ENCODE measurements around the gene ATP8A2. TPM values are rescaled to one million over a fixed set of nuclear protein-coding genes. Genes with fewer than 3 reads are reported as not detected.

Gene ATP8A2
- total RNA-seq, 2 donors from 2014 or later = 0.41 to 1.6 TPM

DNA sequence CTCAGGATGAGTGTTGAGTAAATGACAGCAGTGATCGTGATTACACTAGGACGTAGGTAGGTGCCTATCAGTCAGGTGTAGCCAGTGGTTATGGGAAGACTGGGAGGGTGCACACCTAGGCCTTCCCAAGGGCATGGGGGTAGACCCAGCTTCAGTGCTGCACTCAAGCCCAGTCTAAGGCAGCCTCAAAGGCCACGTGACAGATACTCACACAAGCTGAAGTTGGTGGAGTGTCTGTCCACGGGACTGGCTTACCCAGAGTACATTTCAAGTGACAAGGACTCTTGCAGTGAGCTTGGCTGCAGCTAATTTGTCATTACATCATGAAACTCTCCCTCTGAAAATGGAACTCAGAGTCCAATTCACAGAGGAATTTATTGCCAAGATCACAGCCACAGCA, 561.7 kb downstream of the ATP8A2 start:
- TF ChIP-seq, protein P1, sequence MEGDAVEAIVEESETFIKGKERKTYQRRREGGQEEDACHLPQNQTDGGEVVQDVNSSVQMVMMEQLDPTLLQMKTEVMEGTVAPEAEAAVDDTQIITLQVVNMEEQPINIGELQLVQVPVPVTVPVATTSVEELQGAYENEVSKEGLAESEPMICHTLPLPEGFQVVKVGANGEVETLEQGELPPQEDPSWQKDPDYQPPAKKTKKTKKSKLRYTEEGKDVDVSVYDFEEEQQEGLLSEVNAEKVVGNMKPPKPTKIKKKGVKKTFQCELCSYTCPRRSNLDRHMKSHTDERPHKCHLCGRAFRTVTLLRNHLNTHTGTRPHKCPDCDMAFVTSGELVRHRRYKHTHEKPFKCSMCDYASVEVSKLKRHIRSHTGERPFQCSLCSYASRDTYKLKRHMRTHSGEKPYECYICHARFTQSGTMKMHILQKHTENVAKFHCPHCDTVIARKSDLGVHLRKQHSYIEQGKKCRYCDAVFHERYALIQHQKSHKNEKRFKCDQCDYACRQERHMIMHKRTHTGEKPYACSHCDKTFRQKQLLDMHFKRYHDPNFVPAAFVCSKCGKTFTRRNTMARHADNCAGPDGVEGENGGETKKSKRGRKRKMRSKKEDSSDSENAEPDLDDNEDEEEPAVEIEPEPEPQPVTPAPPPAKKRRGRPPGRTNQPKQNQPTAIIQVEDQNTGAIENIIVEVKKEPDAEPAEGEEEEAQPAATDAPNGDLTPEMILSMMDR (IDR thresholded peaks at IDR 0.05) = no peak
- ATAC-seq (ENCODE audit: insufficient number of reproducible peaks, low FRiP score, low read depth) (no peak), DNase-seq (ENCODE audit: low spot score) (no peak)
- Histone ChIP-seq H3K27ac (no peak overlapping the region), H3K27me3 (replicated peaks; ENCODE audit: insufficient read depth) (no peaks in the 10 kb centered on the region), H3K36me3 (no peaks in the 10 kb centered on the region), H3K9me3 (no peaks in the 10 kb centered on the region), H3K4me1 (ENCODE audit: control insufficient read depth in 1 of 2, low read depth in 2 of 2) (no peaks in the 10 kb centered on the region), H3K4me3 (no peak overlapping the region)

DNA sequence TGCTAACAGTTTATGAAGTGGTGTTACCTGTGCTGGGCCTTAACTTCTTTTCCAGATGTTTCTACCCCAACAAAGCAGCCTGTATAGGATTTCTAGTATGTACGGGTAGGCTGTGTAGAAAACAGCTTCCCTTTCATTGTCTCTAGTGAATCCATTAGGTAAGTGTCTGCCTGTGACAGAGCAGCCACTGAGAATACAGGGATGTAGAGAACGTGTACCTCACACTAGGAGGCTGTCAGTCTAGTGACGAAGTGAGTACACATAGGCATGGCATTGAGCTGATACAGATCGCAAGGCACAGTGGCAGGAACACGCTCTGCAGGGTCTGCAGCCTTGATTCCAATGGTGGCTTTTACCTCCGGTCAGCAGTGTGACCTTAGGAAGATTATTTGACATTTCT, 562.4 kb downstream of the ATP8A2 start:
- DNase-seq (ENCODE audit: low spot score) (no peak), ATAC-seq (ENCODE audit: insufficient number of reproducible peaks, low FRiP score, low read depth) (no peak)
- no peak overlapping the region for H3K27ac ChIP-seq
- no peaks in the 10 kb centered on the region for H3K27me3 ChIP-seq (replicated peaks; ENCODE audit: insufficient read depth)
- H3K9me3 ChIP-seq = no peaks in the 10 kb centered on the region
- no peaks in the 10 kb centered on the region for H3K36me3 ChIP-seq
- H3K4me1 ChIP-seq (ENCODE audit: control insufficient read depth in 1 of 2, low read depth in 2 of 2) = no peaks in the 10 kb centered on the region
- no peak overlapping the region for H3K4me3 ChIP-seq
- TF ChIP-seq, protein P1 (IDR thresholded peaks at IDR 0.05) = no peak

DNA sequence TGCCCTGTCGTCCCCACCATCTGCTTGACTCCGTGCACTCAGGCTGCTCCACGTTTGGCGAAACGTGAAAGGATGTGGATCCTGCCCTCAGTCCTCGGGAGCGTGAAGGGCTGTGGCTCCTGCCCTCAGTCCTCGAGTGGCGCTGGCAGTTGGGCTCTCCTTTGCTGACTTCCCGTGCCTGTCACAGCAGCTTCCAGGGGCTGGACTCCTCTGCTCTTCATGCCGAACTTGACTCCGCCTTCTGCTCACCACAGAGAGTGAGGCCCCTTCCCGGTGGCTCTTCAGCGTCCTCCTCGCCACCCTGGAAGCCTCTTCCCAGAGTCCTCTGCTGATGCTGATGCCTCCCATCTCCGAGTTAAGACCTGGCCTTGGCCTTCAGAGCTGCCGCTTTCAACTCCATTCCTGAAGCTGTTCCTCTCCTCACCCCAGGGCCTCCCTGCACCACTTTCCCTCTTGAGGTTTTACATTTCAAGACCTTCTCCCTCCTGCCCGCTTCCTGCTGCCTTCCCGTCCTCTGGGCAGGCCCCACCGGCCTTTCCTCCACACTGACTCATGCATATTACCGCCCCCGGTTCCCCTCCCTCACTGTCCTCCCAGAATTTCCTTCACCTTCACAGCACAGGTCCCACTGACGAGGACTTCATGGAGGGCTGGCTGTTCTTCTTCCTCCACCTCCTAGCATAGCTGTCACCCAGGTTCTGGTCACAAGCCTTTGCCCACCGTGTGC, 568.4 kb downstream of the ATP8A2 start:
- H3K4me1 ChIP-seq (ENCODE audit: control insufficient read depth in 1 of 2, low read depth in 2 of 2) = no peaks in the 10 kb centered on the region
- DNase-seq (ENCODE audit: low spot score) (no peak), ATAC-seq (ENCODE audit: insufficient number of reproducible peaks, low FRiP score, low read depth) (no peak)
- no peaks in the 10 kb centered on the region for H3K9me3 ChIP-seq
- H3K27ac ChIP-seq = no peak overlapping the region
- TF ChIP-seq, protein P1 (IDR thresholded peaks at IDR 0.05) = no peak
- H3K36me3 ChIP-seq = no peaks in the 10 kb centered on the region
- H3K4me3 ChIP-seq = no peak overlapping the region
- H3K27me3 ChIP-seq (replicated peaks; ENCODE audit: insufficient read depth) = no peaks in the 10 kb centered on the region

DNA sequence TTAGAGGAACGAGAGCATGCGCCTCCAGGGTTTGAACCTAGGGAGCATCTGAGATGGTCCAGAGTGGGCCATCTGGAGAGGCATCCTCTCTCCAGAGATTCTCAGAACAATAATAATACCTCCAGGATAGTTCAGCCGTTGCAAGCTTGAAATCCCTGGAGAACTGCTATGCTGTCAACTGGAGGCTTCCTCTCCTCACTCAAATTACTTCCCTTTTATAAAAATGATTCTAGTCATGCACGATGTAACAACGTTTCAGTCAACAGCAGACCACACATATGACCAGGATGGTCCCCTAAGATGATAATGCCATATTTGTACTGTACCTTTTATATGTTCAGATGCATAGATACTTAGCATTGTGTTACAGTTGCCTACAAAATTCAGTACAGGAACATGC, 571.3 kb downstream of the ATP8A2 start:
- Histone ChIP-seq H3K36me3 (no peaks in the 10 kb centered on the region), H3K9me3 (no peaks in the 10 kb centered on the region), H3K4me3 (no peak overlapping the region), H3K27ac (no peak overlapping the region), H3K4me1 (ENCODE audit: control insufficient read depth in 1 of 2, low read depth in 2 of 2) (no peaks in the 10 kb centered on the region), H3K27me3 (replicated peaks; ENCODE audit: insufficient read depth) (no peaks in the 10 kb centered on the region)
- TF ChIP-seq, protein P1 (IDR thresholded peaks at IDR 0.05) = no peak
- no peak for DNase-seq (ENCODE audit: low spot score)
- ATAC-seq (ENCODE audit: insufficient number of reproducible peaks, low FRiP score, low read depth) = no peak

DNA sequence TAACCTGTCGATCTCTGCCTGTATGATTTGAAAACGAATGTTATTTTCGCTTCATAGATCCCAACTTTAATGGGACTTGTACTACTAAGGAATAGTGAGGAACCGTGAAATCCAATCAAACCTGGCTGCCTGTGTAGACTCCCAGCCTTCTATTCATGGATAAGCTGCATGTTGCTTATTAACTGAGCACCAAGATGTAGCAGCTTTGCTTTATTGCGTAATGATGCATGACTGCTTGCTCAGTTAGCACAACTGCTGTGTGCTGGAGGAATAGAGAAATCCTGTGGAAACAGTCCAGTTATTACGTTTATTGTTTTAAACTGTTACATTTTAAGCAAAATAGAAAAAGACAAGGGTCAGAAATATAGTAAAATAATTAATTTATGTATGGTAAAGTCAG, 571.9 kb downstream of the ATP8A2 start:
- Histone ChIP-seq H3K36me3 (no peaks in the 10 kb centered on the region), H3K4me1 (ENCODE audit: control insufficient read depth in 1 of 2, low read depth in 2 of 2) (no peaks in the 10 kb centered on the region), H3K27ac (no peak overlapping the region), H3K4me3 (no peak overlapping the region), H3K9me3 (no peaks in the 10 kb centered on the region), H3K27me3 (replicated peaks; ENCODE audit: insufficient read depth) (no peaks in the 10 kb centered on the region)
- TF ChIP-seq, protein P1 (IDR thresholded peaks at IDR 0.05) = no peak
- DNase-seq (ENCODE audit: low spot score) = no peak
- no peak for ATAC-seq (ENCODE audit: insufficient number of reproducible peaks, low FRiP score, low read depth)
